IMR-90 (cell line): ENCODE results near the gene CKB. TPM values are rescaled to one million over a fixed set of nuclear protein-coding genes. Genes with fewer than 3 reads are reported as not detected.

Experiments used
- ATAC-seq: fragments of 200-7000 bp; cut with Tn5 transposase; 2 replicates; pipeline ENCODE4 v1.9.1; 2020; ENCODE audit warnings: low read depth, mild to moderate bottlenecking, moderate library complexity
- BruUV-seq: library from RNA; stranded (reverse); fragments of 400-500 nt; replicated peaks from 2 replicates; lab custom pipeline; 2021; lab: Mats Ljungman, UMichigan
- CTCF ChIA-PET: fragments of 300-600 bp; formaldehyde crosslinking; extraction: SDS; loops from one replicate; lab custom pipeline; 2021; ENCODE audit warnings: antibody characterized with exemption; lab: Yijun Ruan, JAX
- POLR2A ChIA-PET: fragments of 300-600 bp; sonication (Branson Sonifier 250); formaldehyde crosslinking; loops from one replicate; lab custom pipeline; 2022; ENCODE audit warnings: antibody characterized with exemption; ENCODE audit not compliant: unreplicated experiment; lab: Charles Lee
- DNase-seq: peaks from one replicate; pipeline ENCODE4 v3.0.0; 2013
- H2AFZ ChIP-seq: replicated peaks from 2 replicates; pipeline ENCODE3; 2013; ENCODE audit warnings: low read length, mild to moderate bottlenecking; ENCODE audit not compliant: poor library complexity
- H2AK5ac ChIP-seq: 2 replicates; pipeline ENCODE4 v1.6.1; 2013; ENCODE audit warnings: low read depth, low read length, inconsistent platforms
- H2AK9ac ChIP-seq: replicated peaks from 2 replicates; pipeline ENCODE3; 2013; ENCODE audit warnings: mild to moderate bottlenecking, low read depth, low read length, moderate library complexity; ENCODE audit not compliant: poor library complexity
- H2BK120ac ChIP-seq: 2 replicates; pipeline ENCODE4 v1.6.1; 2013; ENCODE audit warnings: low read depth, low read length, inconsistent platforms
- H2BK15ac ChIP-seq: 3 replicates; pipeline ENCODE4 v1.6.1; 2013; ENCODE audit warnings: low read depth, low read length, inconsistent platforms
- H2BK20ac ChIP-seq: 2 replicates; pipeline ENCODE4 v1.6.1; 2013; ENCODE audit warnings: low read depth, mild to moderate bottlenecking, inconsistent platforms, low read length, moderate library complexity
- H2BK5ac ChIP-seq: 2 replicates; pipeline ENCODE4 v1.6.1; 2013; ENCODE audit warnings: mild to moderate bottlenecking, low read depth, low read length, inconsistent platforms; ENCODE audit not compliant: poor library complexity, severe bottlenecking
- H3K14ac ChIP-seq: replicated peaks from 2 replicates; pipeline ENCODE4 v1.6.1; 2013; ENCODE audit warnings: low read depth, low read length, inconsistent platforms
- H3K18ac ChIP-seq: 2 replicates; pipeline ENCODE4 v1.6.1; 2013; ENCODE audit warnings: low read depth, low read length, control low read depth
- H3K23ac ChIP-seq: 2 replicates; pipeline ENCODE4 v1.6.1; 2013; ENCODE audit warnings: low read depth, low read length, inconsistent platforms
- H3K27ac ChIP-seq: 2 replicates; pipeline ENCODE4 v1.5.1; 2013; ENCODE audit warnings: mild to moderate bottlenecking, control low read depth, low read length; ENCODE audit not compliant: insufficient read depth
- H3K27me3 ChIP-seq: 2 replicates; pipeline ENCODE4 v1.6.1; 2013; ENCODE audit warnings: low read length; ENCODE audit not compliant: control insufficient read depth, insufficient read depth
- H3K36me3 ChIP-seq: 2 replicates; pipeline ENCODE4 v1.6.1; 2013; ENCODE audit warnings: low read length, mixed read lengths; ENCODE audit not compliant: control insufficient read depth, insufficient read depth
- H3K4ac ChIP-seq: 2 replicates; pipeline ENCODE4 v1.6.1; 2013; ENCODE audit warnings: low read depth, low read length, inconsistent platforms
- H3K4me1 ChIP-seq: 2 replicates; pipeline ENCODE4 v1.6.1; 2013; ENCODE audit warnings: low read length, mixed read lengths; ENCODE audit not compliant: control insufficient read depth, insufficient read depth
- H3K4me2 ChIP-seq: 2 replicates; pipeline ENCODE4 v1.6.1; 2013; ENCODE audit warnings: low read depth, mild to moderate bottlenecking, control low read depth, low read length, moderate library complexity
- H3K4me3 ChIP-seq: 2 replicates; pipeline ENCODE4 v1.5.1; 2013; ENCODE audit warnings: low read depth, mild to moderate bottlenecking, control low read depth, low read length, moderate library complexity; ENCODE audit not compliant: insufficient read depth
- H3K56ac ChIP-seq: 2 replicates; pipeline ENCODE4 v1.6.1; 2013; ENCODE audit warnings: low read length, inconsistent platforms; ENCODE audit not compliant: insufficient read depth; ENCODE audit errors: extremely low read depth
- H3K79me1 ChIP-seq, 2 experiments: 2 replicates each; pipeline ENCODE4 v1.6.1; 2013; ENCODE audit warnings: low read length in 2 of 2, inconsistent platforms in 1 of 2, low read depth in 1 of 2
- H3K9ac ChIP-seq: 2 replicates; pipeline ENCODE4 v1.6.1; 2013; ENCODE audit warnings: low read depth, low read length, control low read depth
- H3K9me1 ChIP-seq: 2 replicates; pipeline ENCODE4 v1.6.1; 2013; ENCODE audit warnings: low read length, inconsistent platforms; ENCODE audit not compliant: insufficient read depth
- H3K9me3 ChIP-seq: 2 replicates; pipeline ENCODE4 v1.6.1; 2013; ENCODE audit warnings: low read length; ENCODE audit not compliant: control insufficient read depth, insufficient read depth
- H4K20me1 ChIP-seq: 2 replicates; pipeline ENCODE4 v1.6.1; 2013; ENCODE audit warnings: low read length, inconsistent platforms; ENCODE audit not compliant: insufficient read depth
- H4K5ac ChIP-seq: 2 replicates; pipeline ENCODE4 v1.6.1; 2013; ENCODE audit warnings: mild to moderate bottlenecking, low read depth, low read length, control low read depth
- H4K8ac ChIP-seq, 2 experiments: 2 replicates each; pipeline ENCODE4 v1.6.1; 2013; ENCODE audit warnings: low read depth in 2 of 2, low read length in 2 of 2, control low read depth in 1 of 2, inconsistent platforms in 1 of 2
- H4K91ac ChIP-seq: 2 replicates; pipeline ENCODE4 v1.6.1; 2013; ENCODE audit warnings: low read depth, low read length, inconsistent platforms; ENCODE audit not compliant: insufficient read depth
- MAFK ChIP-seq: IDR thresholded peaks from 2 replicates; pipeline ENCODE4 v1.6.1; 2012; ENCODE audit warnings: low read depth, low read length, improper control_type of control experiment
- WGBS, 2 experiments: methylation state at CpG; one replicate each; pipeline versions ENCODE4 v1.1.5 to v1.1.7; 2013; ENCODE audit warnings: missing lambda C conversion rate in 2 of 2; ENCODE audit not compliant: insufficient read length in 1 of 2; ENCODE audit errors: extremely low coverage in 2 of 2; 5-methylcytosine and 5-hydroxymethylcytosine counted together
- dilution Hi-C: fragments of 300-500 bp; cut with HindIII; formaldehyde crosslinking; loops from one replicate; pipeline ENCODE4 v1.14.3; 2018; ENCODE audit warnings: low sequenced_read_pairs; ENCODE audit not compliant: unreplicated experiment
- in situ Hi-C: fragments of 300-500 bp; cut with MboI; formaldehyde crosslinking; loops from 3 replicates; pipeline ENCODE4 v1.14.3; 2019; ENCODE audit warnings: low sequenced_read_pairs, inconsistent platforms, mixed read lengths
- intact Hi-C: fragments of 100-400 bp; cut with micrococcal nuclease; formaldehyde crosslinking; loops from 2 replicates; pipeline ENCODE4 v1.10.0; 2022
- polyA plus RNA-seq, 3 experiments: library from polyadenylated mRNA; depleted of rRNA; stranded (reverse); fragments of >200 nt; gene quantifications; 2 replicates each; pipeline ENCODE4 v1.2.3, GENCODE V29; 2012; ENCODE audit warnings: low replicate concordance in 1 of 3
- total RNA-seq: library from RNA; depleted of rRNA; stranded (reverse); fragments of >200 nt; gene quantifications from 2 replicates; pipeline ENCODE4 v1.2.3, GENCODE V29; 2012

The CKB gene
- total and polyA plus RNA-seq, 2 of the 4 experiments (the other 2 are of a cell fraction): 17.7 to 82.6 TPM

- Histone ChIP-seq H4K91ac (no peak overlapping the region), H4K20me1 (peaks cover 16% of the 10 kb centered on the region; the same call in 1 of the 2 replicates), H3K9me1 (peaks cover 8% of the 10 kb centered on the region; the same call in 1 of the 2 replicates), H2AK9ac (no peak overlapping the region), H3K18ac (no peak overlapping the region), H3K4me2 (no peak overlapping the region), H2BK5ac (no peak overlapping the region), H3K9me3 (no peaks in the 10 kb centered on the region), H3K79me1 (peaks cover 0 to 28% of the 10 kb centered on the region in 2 experiments; a peak in 3 of 4 replicates), H2AK5ac (no peak overlapping the region), H3K14ac (no peak overlapping the region), H3K4me1 (peaks cover 9% of the 10 kb centered on the region), H4K8ac (no peak overlapping the region), H2BK20ac (no peak overlapping the region), H3K9ac (no peak overlapping the region), H2BK120ac (no peak overlapping the region), H3K56ac (no peak overlapping the region), H3K36me3 (no peaks in the 10 kb centered on the region), H2AFZ (no peak overlapping the region), H3K27ac (no peak overlapping the region), H3K27me3 (no peaks in the 10 kb centered on the region), H2BK15ac (no peak overlapping the region), H4K5ac (no peak overlapping the region), H3K4me3 (no peak overlapping the region), H3K4ac (no peak overlapping the region), H3K23ac (no peak overlapping the region)
- no peak for TF ChIP-seq MAFK
- dilution Hi-C loops: no loop called here
- POLR2A ChIA-PET: interaction anchor here (0.7 kb wide), 1 partner anchor 21 kb away, joined by 4 read pairs; no protein-coding TSS in a partner anchor
- in situ Hi-C loops: no loop called here
- BruUV-seq: no TSS peak
- 83% methylated on average over 10 of the region's 22 CpGs; no CpG with 5 or more reads in 1 of the 2 experiments for WGBS, 2 experiments
- intact Hi-C loops: no loop called here
- CTCF ChIA-PET: no interaction called here
- no peak for ATAC-seq
- no peak for DNase-seq
Observed at GRCh38 chr14:103550451-103551337, 28.1 kb upstream of the CKB start.
